Epidermal melanocyte (primary cell): Measurements from ENCODE around the gene RENBP.
A peak's percentile ranks its signal among the peaks of the same experiment; 100 is the strongest.

Experiments
- DNase-seq: peaks from one replicate; pipeline ENCODE4 v3.0.0; 2011; ENCODE audit warnings: low spot score; ENCODE audit not compliant: insufficient read length

RENBP gene

DNA sequence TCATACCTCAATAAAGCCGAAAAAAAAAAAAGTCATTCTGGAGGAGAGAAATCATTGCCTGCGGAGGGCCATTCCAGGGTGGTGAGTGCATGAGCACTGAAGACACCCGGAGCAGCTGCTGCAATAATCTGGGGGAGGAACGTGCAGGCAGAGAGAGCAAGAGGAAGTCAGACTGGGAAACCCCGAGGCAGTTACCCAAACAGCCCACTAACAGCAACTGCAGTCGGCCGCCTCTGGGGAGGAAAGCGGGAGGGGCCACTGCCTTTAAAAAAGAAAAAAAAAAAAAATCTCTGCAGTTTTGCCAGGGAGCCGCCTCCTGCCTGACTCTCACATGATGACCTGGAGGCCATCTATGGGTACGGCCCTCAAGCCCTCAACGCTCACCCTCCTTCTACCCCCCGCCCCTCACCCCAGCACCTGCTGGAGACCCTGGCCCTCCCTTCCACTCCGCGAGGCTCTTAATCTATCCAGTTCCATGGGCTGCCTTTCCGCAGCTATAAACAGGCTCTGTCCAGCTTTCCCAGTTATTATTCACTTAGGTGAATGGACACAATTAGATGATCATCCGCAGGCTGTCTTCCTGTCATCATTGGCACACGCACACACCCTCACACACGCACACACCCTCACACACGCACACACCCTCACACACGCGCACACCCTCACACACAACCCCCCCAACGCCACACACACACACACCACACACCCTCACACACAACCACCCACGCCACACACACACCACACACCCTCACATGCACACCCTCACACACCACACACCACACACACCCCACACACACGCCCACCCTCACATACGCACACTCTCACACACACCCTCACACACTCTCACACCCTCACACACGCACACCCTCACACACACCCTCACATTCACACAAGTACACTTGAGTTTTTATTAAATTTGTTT is 43.4 kb downstream of the RENBP start:
- DNase-seq, result peak; percentile 91

DNA sequence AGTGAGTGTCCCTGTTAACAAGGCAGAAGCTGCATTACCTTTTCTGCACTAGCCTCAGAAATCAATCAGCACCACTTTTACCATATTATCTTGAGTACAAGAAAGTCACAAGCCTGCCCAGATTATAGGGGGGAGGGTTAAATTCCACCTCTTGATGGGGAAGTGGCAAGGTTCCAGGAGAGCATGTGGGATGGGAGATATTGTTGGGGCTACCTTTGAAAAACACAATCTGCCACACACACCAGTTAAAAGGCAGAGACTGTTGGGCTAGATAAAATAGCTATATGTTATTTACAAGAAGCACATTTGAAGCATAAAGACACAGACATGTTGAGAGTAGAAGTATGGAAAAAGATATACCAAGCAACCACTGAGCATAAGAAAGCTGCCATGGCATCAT is 46.5 kb downstream of the RENBP start:
- DNase-seq, result no peak

DNA sequence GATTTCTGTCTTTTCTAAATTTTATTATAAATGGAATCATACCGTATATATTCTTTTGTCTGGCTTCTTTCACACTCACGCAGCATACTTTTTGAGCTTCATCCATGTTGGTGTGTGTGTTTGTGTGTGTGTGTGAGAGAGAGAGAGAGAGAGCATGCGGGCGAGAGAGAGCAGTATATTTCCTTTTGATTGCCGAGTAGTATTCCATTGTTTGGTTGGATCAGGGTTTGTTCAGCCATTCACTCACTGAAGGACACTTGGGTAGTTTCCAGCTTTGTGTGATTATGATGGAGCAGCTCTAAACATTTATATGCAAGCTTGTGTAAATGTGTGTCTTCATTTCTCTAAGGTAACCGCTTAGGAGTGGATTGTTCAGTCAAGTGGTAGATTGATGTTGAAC is 55.3 kb downstream of the RENBP start:
- no peak for DNase-seq

DNA sequence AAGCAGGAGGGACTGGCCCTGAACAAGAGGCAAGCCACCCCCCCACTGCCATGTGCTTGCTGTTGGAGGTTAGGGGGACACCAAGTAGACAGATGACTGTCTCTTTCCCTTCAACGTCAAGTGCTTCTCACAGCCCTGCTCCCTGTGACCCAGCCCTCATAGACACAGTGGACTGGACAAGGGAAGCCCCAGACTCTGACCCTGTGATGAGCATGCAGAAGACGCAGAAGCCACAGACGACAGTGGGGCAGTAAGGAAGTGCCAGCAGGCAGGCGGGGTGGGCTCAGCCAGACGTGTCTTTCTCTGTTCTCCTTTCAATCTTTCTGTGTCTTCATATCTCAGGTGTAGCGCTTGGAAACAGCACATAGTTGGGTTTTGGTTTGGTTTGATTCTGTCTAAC is 56.1 kb downstream of the RENBP start:
- DNase-seq, result no peak

DNA sequence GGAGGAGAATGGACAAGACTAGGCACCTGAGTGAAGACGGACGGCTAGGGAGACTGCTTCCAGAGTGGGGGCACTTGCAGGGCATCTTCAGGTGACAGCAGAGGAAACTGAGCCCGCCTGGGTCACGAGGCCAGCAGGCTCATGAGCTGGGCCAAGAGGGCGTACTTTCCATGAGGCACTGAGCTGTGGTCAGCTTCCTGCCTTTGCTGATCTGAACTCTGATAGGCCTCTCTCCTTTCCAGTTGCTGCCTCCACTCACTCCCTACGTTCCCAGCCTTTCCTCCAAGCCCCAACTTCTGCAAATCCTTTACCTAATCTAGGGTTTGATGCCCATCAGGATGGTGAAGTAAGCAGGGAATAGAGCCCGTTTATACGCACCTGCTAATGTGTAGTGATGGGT is 57.1 kb downstream of the RENBP start:
- DNase-seq, result no peak

DNA sequence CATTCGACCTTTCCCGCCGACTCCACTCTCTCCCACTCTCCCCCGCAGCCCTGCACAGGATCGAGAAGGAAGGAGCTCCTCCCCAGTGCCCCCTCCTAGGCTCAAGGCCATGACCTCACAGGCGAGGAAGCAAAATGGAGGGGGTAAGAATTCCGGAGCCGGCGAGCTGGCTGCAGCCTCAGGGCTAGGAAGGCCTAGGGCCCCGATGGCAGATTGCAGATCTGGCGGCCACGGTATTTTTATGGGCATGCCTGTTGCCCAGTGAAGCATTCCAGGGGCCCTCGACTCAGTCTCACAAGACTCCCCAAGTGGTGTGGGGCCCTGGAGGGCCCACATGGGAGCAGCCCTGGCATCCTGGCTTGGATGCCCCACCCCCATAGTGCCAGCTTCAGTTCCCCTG is 57.5 kb downstream of the RENBP start:
- no peak for DNase-seq

DNA sequence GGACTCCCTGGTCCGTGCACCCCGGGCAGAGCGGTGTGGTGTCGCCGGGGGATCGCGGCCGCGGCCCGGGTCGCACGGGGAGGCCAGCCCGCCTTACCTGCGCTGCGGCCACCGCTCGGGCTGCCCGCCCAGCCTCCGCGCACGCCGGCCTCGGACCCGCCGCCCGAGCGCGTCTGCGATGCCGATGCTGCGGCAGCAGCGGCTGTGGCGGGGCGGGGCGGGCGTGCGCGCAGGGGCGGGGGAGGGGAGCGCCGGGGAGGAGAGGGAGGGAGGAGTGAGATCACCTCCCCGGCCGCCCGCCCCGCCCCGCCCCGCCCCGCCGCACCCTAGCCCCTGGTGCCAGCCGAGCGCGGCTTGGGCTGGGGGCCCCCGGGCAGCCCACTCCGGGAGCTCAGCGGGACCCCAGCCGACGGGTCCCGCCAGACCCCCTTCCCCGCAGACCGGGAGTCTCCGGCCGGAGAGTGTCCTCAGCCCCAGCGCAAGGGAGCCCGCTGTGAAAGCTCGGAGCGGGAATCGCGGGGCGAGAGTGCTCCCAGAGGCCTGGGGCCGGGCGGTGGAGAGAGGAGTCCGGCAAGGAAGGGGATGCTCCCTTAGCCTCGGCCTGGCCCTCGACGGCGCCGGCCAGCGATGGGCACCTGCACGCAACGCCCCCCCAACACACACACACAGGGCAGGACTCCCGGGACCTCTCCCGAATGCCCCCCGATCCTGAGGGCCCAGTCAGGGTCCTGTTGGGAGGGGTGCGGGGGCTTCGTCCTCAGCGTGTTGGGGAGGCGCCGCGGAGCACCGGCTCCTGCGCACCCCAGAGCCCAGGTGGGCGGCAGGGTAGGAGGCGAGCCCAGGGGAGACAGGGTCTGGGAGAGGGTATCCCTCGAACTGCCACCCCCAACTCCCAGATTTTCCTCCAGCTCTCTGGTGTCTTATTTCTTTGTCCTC is 58.2 kb downstream of the RENBP start, which contains the start of gene L1CAM:
Gene L1CAM (minus strand): TSS at position 206 of the 936 bp plus-strand sequence. CDS start 10,337 bp downstream, outside the sequence.
- no peak for DNase-seq
